A549 (cell line): Measurements from ENCODE around the gene PRKCE. TPM values are rescaled to one million over a fixed set of nuclear protein-coding genes. Genes with fewer than 3 reads are reported as not detected.

Source experiments
- ATAC-seq, 2 experiments: fragments of 200-7000 bp in 1 of 2; fragments of >200 bp in 1 of 2; cut with Nextera tagmentation in 1 of 2; cut with Tn5 transposase in 1 of 2; 3 replicates each; pipeline versions ENCODE4 v1.8.0 to v1.9.1; 2018 to 2020; ENCODE audit warnings: mild to moderate bottlenecking in 1 of 2, moderate library complexity in 1 of 2
- CTCF ChIA-PET: fragments of 300-600 bp; sonication (Branson Sonifier 250); formaldehyde crosslinking; extraction: SDS; loops from one replicate; lab custom pipeline; 2021; ENCODE audit warnings: antibody characterized with exemption, inconsistent platforms; lab: Yijun Ruan, JAX
- POLR2A ChIA-PET: fragments of 350-600 bp; formaldehyde crosslinking; extraction: SDS; loops from one replicate; lab custom pipeline; 2021; ENCODE audit warnings: antibody characterized with exemption, inconsistent platforms; lab: Yijun Ruan, JAX
- DNase-seq, 2 experiments: peaks; one replicate each; pipeline versions ENCODE4 v3.0.0 to v3.0.0-alpha.2; 2011 to 2016; ENCODE audit warnings: low read depth in 1 of 2, low spot score in 1 of 2
- FAIRE-seq: peaks from 2 replicates; lab custom pipeline; 2011; peaks lifted over from hg19 to GRCh38; lab: Jason Lieb, UNC
- H3K27ac ChIP-seq, 2 experiments: fragments of >200 bp; sonication (Bioruptor Twin); formaldehyde crosslinking; 3 replicates each; pipeline ENCODE4 v1.5.1; 2016 to 2017
- H3K4me1 ChIP-seq: fragments of >200 bp; sonication (Bioruptor Twin); formaldehyde crosslinking; 3 replicates; pipeline ENCODE4 v1.6.1; 2016
- H3K4me2 ChIP-seq: fragments of >200 bp; sonication (Bioruptor Twin); formaldehyde crosslinking; 3 replicates; pipeline ENCODE4 v1.6.1; 2016
- H3K4me3 ChIP-seq: fragments of >200 bp; sonication (Bioruptor Twin); formaldehyde crosslinking; 3 replicates; pipeline ENCODE4 v1.5.1; 2016
- H3K9me3 ChIP-seq: fragments of >200 bp; sonication (Bioruptor Twin); formaldehyde crosslinking; 3 replicates; pipeline ENCODE4 v1.6.1; 2016
- CBX2 ChIP-seq: fragments of 200-600 bp; sonication (generic); IDR thresholded peaks from 2 replicates; pipeline ENCODE4 v1.6.1; 2016; ENCODE audit warnings: low read depth, mild to moderate bottlenecking, borderline replicate concordance
- CBX8 ChIP-seq: fragments of 200-600 bp; sonication (generic); IDR thresholded peaks from 2 replicates; pipeline ENCODE4 v1.6.1; 2016
- CHD4 ChIP-seq: fragments of 200-600 bp; sonication (generic); IDR thresholded peaks from 2 replicates; pipeline ENCODE4 v1.6.1; 2016; ENCODE audit warnings: antibody characterized with exemption, mild to moderate bottlenecking, borderline replicate concordance
- EHMT2 ChIP-seq: fragments of 200-600 bp; sonication (generic); IDR thresholded peaks from 2 replicates; pipeline ENCODE4 v1.6.1; 2016; ENCODE audit warnings: antibody characterized with exemption, low read depth, mild to moderate bottlenecking, moderate library complexity
- EP300 ChIP-seq, 2 experiments: fragments of >200 bp; sonication (Bioruptor Twin); formaldehyde crosslinking; IDR thresholded peaks; 2 replicates in 1 of 2; 3 replicates in 1 of 2; pipeline ENCODE4 v1.6.1; 2016 to 2017
- HDAC2 ChIP-seq: fragments of 200-600 bp; sonication (generic); IDR thresholded peaks from 2 replicates; pipeline ENCODE4 v1.6.1; 2016
- HOXA7 ChIP-seq: fragments of 250-450 bp; sonication (Bioruptor Pico); IDR thresholded peaks from 2 replicates; pipeline ENCODE4 v1.5.0; 2020; ENCODE audit warnings: mild to moderate bottlenecking, moderate library complexity
- JUNB ChIP-seq: fragments of >200 bp; sonication (Bioruptor Twin); formaldehyde crosslinking; IDR thresholded peaks from 2 replicates; pipeline ENCODE4 v1.6.1; 2016
- KDM1A ChIP-seq: fragments of 200-600 bp; sonication (generic); IDR thresholded peaks from 2 replicates; pipeline ENCODE4 v1.6.1; 2016; ENCODE audit warnings: low read depth, mild to moderate bottlenecking
- KDM5A ChIP-seq: fragments of 200-600 bp; sonication (generic); IDR thresholded peaks from 2 replicates; pipeline ENCODE4 v1.6.1; 2016; ENCODE audit warnings: antibody characterized with exemption, mild to moderate bottlenecking
- MAZ ChIP-seq: fragments of 150-350 bp; IDR thresholded peaks from 2 replicates; pipeline ENCODE4 v1.6.1; 2014; ENCODE audit warnings: antibody characterized with exemption, low read depth, low read length, borderline replicate concordance
- NFE2L2 ChIP-seq: fragments of 150-350 bp; conservative IDR thresholded peaks from 2 replicates; pipeline ENCODE4 v1.6.1; 2014; ENCODE audit warnings: low read length
- NR3C1 ChIP-seq: fragments of >200 bp; sonication (Bioruptor Twin); formaldehyde crosslinking; IDR thresholded peaks from 3 replicates; pipeline ENCODE4 v1.6.1; 2017
- POLR2A ChIP-seq: IDR thresholded peaks from 2 replicates; pipeline ENCODE4 v1.6.1; 2012; ENCODE audit warnings: mild to moderate bottlenecking, low read length
- RAD21 ChIP-seq, 2 experiments: fragments of >200 bp in 1 of 2; sonication (Bioruptor Twin) in 1 of 2; formaldehyde crosslinking in 1 of 2; IDR thresholded peaks in 1 of 2; conservative IDR thresholded peaks in 1 of 2; 2 replicates in 1 of 2; 3 replicates in 1 of 2; pipeline ENCODE4 v1.6.1; 2012 to 2018; ENCODE audit warnings: inconsistent platforms in 1 of 2
- RCOR1 ChIP-seq: fragments of 150-350 bp; IDR thresholded peaks from 2 replicates; pipeline ENCODE4 v1.6.1; 2014; ENCODE audit warnings: antibody characterized with exemption, low read length, low read depth
- SMC3 ChIP-seq: fragments of >200 bp; sonication (Bioruptor Twin); formaldehyde crosslinking; IDR thresholded peaks from 3 replicates; pipeline ENCODE4 v1.6.1; 2018; ENCODE audit warnings: inconsistent platforms
- SREBF2 ChIP-seq: fragments of 450-650 bp; IDR thresholded peaks from 2 replicates; pipeline ENCODE4 v1.6.1; 2014; ENCODE audit warnings: mild to moderate bottlenecking, moderate library complexity
- ZC3H11A ChIP-seq: fragments of 450-650 bp; IDR thresholded peaks from 2 replicates; pipeline ENCODE4 v1.6.1; 2014; ENCODE audit warnings: antibody characterized with exemption, mild to moderate bottlenecking
- ZSCAN20 ChIP-seq: fragments of 250-450 bp; sonication (Bioruptor Pico); IDR thresholded peaks from 2 replicates; pipeline ENCODE4 v1.8.0; 2022; ENCODE audit warnings: mild to moderate bottlenecking, moderate library complexity
- WGBS: methylation state at CpG from one replicate; pipeline ENCODE4 v1.1.6; 2017; ENCODE audit errors: missing lambda C conversion rate; 5-methylcytosine and 5-hydroxymethylcytosine counted together
- polyA plus RNA-seq, 4 experiments: library from polyadenylated mRNA; depleted of rRNA in 3 of 4; stranded (reverse); fragments of >200 nt; fragmentation: RNase III in 1 of 4; extraction: RNeasy Plus Mini Kit Qiagen cat#74134 plus additional on column Dnase treatment in 1 of 4; gene quantifications; 2 replicates in 3 of 4; 3 replicates in 1 of 4; pipeline ENCODE4 v1.2.3, GENCODE V29; 2011 to 2017
- TF ChIP-seq, protein P1 (sequence below): IDR thresholded peaks from 2 replicates; pipeline ENCODE4 v1.6.1; 2012; ENCODE audit warnings: low read depth, borderline replicate concordance
- TF ChIP-seq, protein P2 (sequence below): IDR thresholded peaks from 2 replicates; pipeline ENCODE4 v1.6.1; 2012

The PRKCE gene
- polyA plus RNA-seq, 2 of the 4 experiments (the other 2 are of a cell fraction) = 11.5 to 12.0 TPM

DNA sequence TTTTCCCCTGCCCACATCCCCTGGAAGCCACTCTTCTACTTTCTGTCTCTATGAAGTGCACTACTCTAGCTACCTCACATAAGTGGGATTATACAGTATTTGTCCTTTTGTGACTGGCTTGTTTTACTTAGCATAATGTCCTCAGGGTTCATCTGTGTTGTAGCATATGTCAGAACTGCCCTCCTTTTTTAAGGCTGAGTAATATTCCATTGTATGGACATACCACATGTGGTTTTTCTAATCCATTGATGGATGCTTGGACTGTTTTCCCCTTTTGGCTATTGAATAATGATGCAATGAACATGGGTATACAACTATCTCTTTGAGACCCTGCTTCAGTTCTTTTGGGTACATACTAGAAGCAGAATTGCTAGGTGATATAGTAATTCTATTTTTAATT, 95.9 kb downstream of the PRKCE start:
- no peak overlapping the region for H3K4me2 ChIP-seq
- TF ChIP-seq ZSCAN20 = no peak
- peak; percentile 58; the same call in 1 of the 2 replicates for TF ChIP-seq KDM1A
- DNase-seq = no peak
- H3K4me3 ChIP-seq = no peak overlapping the region
- FAIRE-seq = peak; percentile 7
- CTCF ChIA-PET = no interaction called here
- H3K9me3 ChIP-seq = peaks cover 12% of the 10 kb centered on the region
- POLR2A ChIA-PET = no interaction called here
- ATAC-seq = no peak
- no peaks in the 10 kb centered on the region for H3K4me1 ChIP-seq
- H3K27ac ChIP-seq = no peak overlapping the region

DNA sequence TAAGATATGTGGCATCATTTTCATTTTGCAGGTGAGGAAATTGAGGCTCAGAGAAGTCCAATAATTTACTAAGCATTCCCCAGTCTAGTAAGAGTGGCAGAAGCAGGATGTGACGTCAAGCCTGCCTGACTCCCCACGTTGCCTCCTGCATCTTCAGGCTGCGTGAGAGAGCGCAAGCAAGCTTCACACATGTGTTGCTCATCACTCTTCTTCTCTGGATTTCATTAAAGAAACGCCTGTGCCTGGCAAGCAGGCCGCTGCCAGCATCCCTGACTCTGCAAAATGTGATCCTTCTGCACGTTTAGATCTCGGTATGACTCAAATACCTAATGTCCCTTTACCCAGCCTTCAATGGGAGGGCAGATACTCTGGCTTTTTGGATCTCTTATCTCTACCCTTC, 96.8 kb downstream of the PRKCE start:
- FAIRE-seq = no peak
- TF ChIP-seq MAZ (no peak), NR3C1 (no peak), SMC3 (no peak), JUNB (no peak), POLR2A (no peak), CHD4 (no peak), ZC3H11A (no peak)
- TF ChIP-seq, protein P1, sequence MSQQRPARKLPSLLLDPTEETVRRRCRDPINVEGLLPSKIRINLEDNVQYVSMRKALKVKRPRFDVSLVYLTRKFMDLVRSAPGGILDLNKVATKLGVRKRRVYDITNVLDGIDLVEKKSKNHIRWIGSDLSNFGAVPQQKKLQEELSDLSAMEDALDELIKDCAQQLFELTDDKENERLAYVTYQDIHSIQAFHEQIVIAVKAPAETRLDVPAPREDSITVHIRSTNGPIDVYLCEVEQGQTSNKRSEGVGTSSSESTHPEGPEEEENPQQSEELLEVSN = no peak
- Histone ChIP-seq H3K4me1 (no peaks in the 10 kb centered on the region), H3K27ac (no peak overlapping the region), H3K4me2 (no peak overlapping the region), H3K9me3 (peaks cover 12% of the 10 kb centered on the region), H3K4me3 (no peak overlapping the region)
- no peak for ATAC-seq
- no peak for DNase-seq
- POLR2A ChIA-PET = no interaction called here
- whole genome bisulfite sequencing = 80% methylated on average over 8 of the region's 8 CpGs
- CTCF ChIA-PET = interaction anchor here (0.7 kb wide), 1 partner anchor 128 kb away, joined by 3 read pairs; no protein-coding TSS in a partner anchor

DNA sequence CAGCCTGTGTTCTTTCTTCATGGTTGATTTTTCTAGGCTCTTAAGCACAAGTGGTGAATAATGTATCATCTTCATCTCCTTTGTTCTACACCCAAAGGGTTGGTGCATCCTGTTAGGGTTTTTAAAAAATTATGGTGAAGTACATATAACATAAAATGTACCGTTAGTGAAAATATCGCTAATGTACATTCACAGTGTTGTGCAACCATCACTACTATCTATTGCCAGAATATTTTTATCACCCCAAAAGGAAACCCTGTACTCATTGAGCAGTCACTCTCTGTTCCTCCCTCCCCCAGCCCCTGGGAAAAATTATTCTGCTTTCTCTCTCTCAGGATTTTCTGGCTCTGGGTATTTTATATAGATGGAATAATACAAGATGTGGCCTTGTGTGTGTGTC, 98.5 kb downstream of the PRKCE start:
- no peak overlapping the region for H3K4me2 ChIP-seq
- no peak for TF ChIP-seq RAD21 (conservative IDR thresholded peaks at IDR 0.05 in 1 of 2, IDR thresholded peaks at IDR 0.05 in 1 of 2)
- TF ChIP-seq CBX2 = no peak
- TF ChIP-seq SREBF2 = no peak
- TF ChIP-seq CHD4 = no peak
- TF ChIP-seq RCOR1 = no peak
- TF ChIP-seq EHMT2 = no peak
- no peak for TF ChIP-seq NFE2L2
- TF ChIP-seq HDAC2 = no peak
- no peak for TF ChIP-seq EP300 (IDR thresholded peaks at IDR 0.05)
- no peak for TF ChIP-seq ZC3H11A
- TF ChIP-seq ZSCAN20 = no peak
- TF ChIP-seq CBX8 = no peak
- TF ChIP-seq KDM5A = no peak
- TF ChIP-seq, protein P2, sequence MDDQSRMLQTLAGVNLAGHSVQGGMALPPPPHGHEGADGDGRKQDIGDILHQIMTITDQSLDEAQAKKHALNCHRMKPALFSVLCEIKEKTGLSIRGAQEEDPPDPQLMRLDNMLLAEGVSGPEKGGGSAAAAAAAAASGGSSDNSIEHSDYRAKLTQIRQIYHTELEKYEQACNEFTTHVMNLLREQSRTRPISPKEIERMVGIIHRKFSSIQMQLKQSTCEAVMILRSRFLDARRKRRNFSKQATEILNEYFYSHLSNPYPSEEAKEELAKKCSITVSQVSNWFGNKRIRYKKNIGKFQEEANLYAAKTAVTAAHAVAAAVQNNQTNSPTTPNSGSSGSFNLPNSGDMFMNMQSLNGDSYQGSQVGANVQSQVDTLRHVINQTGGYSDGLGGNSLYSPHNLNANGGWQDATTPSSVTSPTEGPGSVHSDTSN = no peak
- peaks cover 12% of the 10 kb centered on the region for H3K9me3 ChIP-seq
- no peak for DNase-seq
- FAIRE-seq = no peak
- POLR2A ChIA-PET = no interaction called here
- H3K27ac ChIP-seq = no peak overlapping the region
- WGBS = 93% methylated on average over 2 of the region's 2 CpGs
- ATAC-seq = no peak
- H3K4me3 ChIP-seq = no peak overlapping the region
- CTCF ChIA-PET = no interaction called here
- H3K4me1 ChIP-seq = no peaks in the 10 kb centered on the region

DNA sequence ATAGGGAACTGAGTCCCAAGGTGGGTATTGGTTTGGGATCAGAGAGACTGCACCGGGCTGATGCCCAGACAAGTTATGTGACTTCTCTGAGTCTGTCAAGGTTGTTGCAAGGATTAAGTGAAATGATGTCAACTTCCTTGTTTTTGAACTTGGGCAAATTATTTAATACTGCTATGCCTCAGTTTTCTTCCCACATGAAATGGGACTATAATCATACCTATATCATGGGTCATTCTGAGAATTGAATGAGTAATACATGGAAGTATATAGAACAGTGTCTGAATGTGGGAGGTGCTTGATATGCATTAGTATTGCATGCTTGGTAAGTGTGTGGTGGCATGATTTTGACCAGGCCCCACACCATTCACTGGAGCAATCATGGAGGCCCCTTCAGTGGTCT, 99.0 kb downstream of the PRKCE start:
- CTCF ChIA-PET = no interaction called here
- DNase-seq = no peak
- TF ChIP-seq RCOR1 = no peak
- TF ChIP-seq HOXA7 (CRISPR knock-in tag) = no peak
- H3K4me2 ChIP-seq = no peak overlapping the region
- H3K9me3 ChIP-seq = peaks cover 12% of the 10 kb centered on the region
- ATAC-seq = no peak
- no peak overlapping the region for H3K27ac ChIP-seq
- POLR2A ChIA-PET = no interaction called here
- 79% methylated on average over 1 of the region's 1 CpG for WGBS
- no peak overlapping the region for H3K4me3 ChIP-seq
- no peaks in the 10 kb centered on the region for H3K4me1 ChIP-seq
- FAIRE-seq = no peak
